ENCODE results near the gene ARL2BP. TPM values are rescaled to one million over a fixed set of nuclear protein-coding genes. Genes with fewer than 3 reads are reported as not detected.

ARL2BP gene
- total RNA-seq, 1 experiment from 2014 or later = 47.6 TPM

GRCh38 chr16:57264381-57264780, 19.3 kb downstream of the ARL2BP start:
- intact Hi-C loops (cut with micrococcal nuclease; ENCODE audit: unreplicated experiment) = no loop called here
- no peaks in the 10 kb centered on the region for H3K27me3 ChIP-seq (replicated peaks; ENCODE audit: control insufficient read depth, insufficient read depth, low read length)
- H3K9me3 ChIP-seq = no peaks in the 10 kb centered on the region
- DNase-seq = no peak
- Mint-ChIP-seq H3K9me3 (ENCODE audit: unreplicated experiment) (no peaks in the 10 kb centered on the region), H3K36me3 (ENCODE audit: insufficient read depth, unreplicated experiment) (peaks cover 12% of the 10 kb centered on the region), H3K27me3 (ENCODE audit: insufficient read depth, unreplicated experiment) (no peaks in the 10 kb centered on the region), H3K4me3 (ENCODE audit: unreplicated experiment) (no peak overlapping the region), H3K27ac (ENCODE audit: unreplicated experiment) (no peak overlapping the region), H3K4me1 (ENCODE audit: low read depth, unreplicated experiment) (peaks cover 7% of the 10 kb centered on the region)
- peaks cover 13% of the 10 kb centered on the region for H3K4me1 ChIP-seq
- ChIA-PET CTCF (no interaction called here), POLR2A (no interaction called here)
- no TSS peak for BruUV-seq (replicated peaks)
- H3K36me3 ChIP-seq (ENCODE audit: control insufficient read depth, insufficient read depth, low read length) = 0 out of 2 replicates have a peak, but pooled peaks cover 2% of the 10 kb centered on the region
- no peak for TF ChIP-seq CTCF (IDR thresholded peaks at IDR 0.05; ENCODE audit: insufficient read depth in 1 of 2, low read depth in 1 of 2, low read length in 1 of 2, severe bottlenecking in 1 of 2, unreplicated experiment in 1 of 2)
- no peak overlapping the region for H3K4me3 ChIP-seq (ENCODE audit: low read depth, low read length)

GRCh38 chr16:57264950-57265371, 19.9 kb downstream of the ARL2BP start:
- TF ChIP-seq CTCF (IDR thresholded peaks at IDR 0.05; ENCODE audit: insufficient read depth in 1 of 2, low read depth in 1 of 2, low read length in 1 of 2, severe bottlenecking in 1 of 2, unreplicated experiment in 1 of 2) = no peak
- CTCF ChIA-PET = no interaction called here
- H3K4me1 Mint-ChIP-seq (ENCODE audit: low read depth, unreplicated experiment) = peaks cover 7% of the 10 kb centered on the region
- Histone ChIP-seq H3K4me1 (peaks cover 18% of the 10 kb centered on the region), H3K27me3 (replicated peaks; ENCODE audit: control insufficient read depth, insufficient read depth, low read length) (no peaks in the 10 kb centered on the region), H3K4me3 (ENCODE audit: low read depth, low read length) (no peak overlapping the region), H3K9me3 (no peaks in the 10 kb centered on the region), H3K36me3 (ENCODE audit: control insufficient read depth, insufficient read depth, low read length) (0 out of 2 replicates have a peak, but pooled peaks cover 2% of the 10 kb centered on the region)
- no peak overlapping the region for H3K4me3 Mint-ChIP-seq (ENCODE audit: unreplicated experiment)
- peaks cover 6% of the 10 kb centered on the region for H3K36me3 Mint-ChIP-seq (ENCODE audit: insufficient read depth, unreplicated experiment)
- intact Hi-C loops (cut with micrococcal nuclease; ENCODE audit: unreplicated experiment) = no loop called here
- BruUV-seq (replicated peaks) = no TSS peak
- POLR2A ChIA-PET = no interaction called here
- H3K27me3 Mint-ChIP-seq (ENCODE audit: insufficient read depth, unreplicated experiment) = no peaks in the 10 kb centered on the region
- DNase-seq = no peak
- H3K9me3 Mint-ChIP-seq (ENCODE audit: unreplicated experiment) = no peaks in the 10 kb centered on the region
- no peak overlapping the region for H3K27ac Mint-ChIP-seq (ENCODE audit: unreplicated experiment)

- H3K36me3 Mint-ChIP-seq (ENCODE audit: insufficient read depth, unreplicated experiment) = no peaks in the 10 kb centered on the region
- Histone ChIP-seq H3K9me3 (no peaks in the 10 kb centered on the region), H3K27me3 (replicated peaks; ENCODE audit: control insufficient read depth, insufficient read depth, low read length) (no peaks in the 10 kb centered on the region), H3K36me3 (ENCODE audit: control insufficient read depth, insufficient read depth, low read length) (0 out of 2 replicates have a peak, but pooled peaks cover 2% of the 10 kb centered on the region), H3K4me3 (ENCODE audit: low read depth, low read length) (no peak overlapping the region), H3K4me1 (peaks cover 18% of the 10 kb centered on the region)
- H3K9me3 Mint-ChIP-seq (ENCODE audit: unreplicated experiment) = no peaks in the 10 kb centered on the region
- ChIA-PET POLR2A (no interaction called here), CTCF (no interaction called here)
- TF ChIP-seq CTCF (IDR thresholded peaks at IDR 0.05; ENCODE audit: insufficient read depth in 1 of 2, low read depth in 1 of 2, low read length in 1 of 2, severe bottlenecking in 1 of 2, unreplicated experiment in 1 of 2) = no peak
- H3K4me3 Mint-ChIP-seq (ENCODE audit: unreplicated experiment) = no peak overlapping the region
- no peak overlapping the region for H3K27ac Mint-ChIP-seq (ENCODE audit: unreplicated experiment)
- H3K27me3 Mint-ChIP-seq (ENCODE audit: insufficient read depth, unreplicated experiment) = no peaks in the 10 kb centered on the region
- no TSS peak for BruUV-seq (replicated peaks)
- intact Hi-C loops (cut with micrococcal nuclease; ENCODE audit: unreplicated experiment) = no loop called here
- no peak for DNase-seq
- peaks cover 7% of the 10 kb centered on the region for H3K4me1 Mint-ChIP-seq (ENCODE audit: low read depth, unreplicated experiment)
Measured at GRCh38 chr16:57265850-57266530, 20.9 kb downstream of the ARL2BP start.
